ENCODE measurements around the gene PCDHGA4. TPM values are rescaled to one million over a fixed set of nuclear protein-coding genes. Genes with fewer than 3 reads are reported as not detected.
"Not testable (repeated sequence)": the region's sequence is repeated elsewhere in the genome, so short reads cannot be mapped to it uniquely, and the experiment has no call there.

Gene PCDHGA4
- total RNA-seq (0.17 and 0.28 TPM in 2 replicates), polyA plus RNA-seq (0.24 TPM in 1 of 2 replicates, not detected in the other)

GRCh38 chr5:141354900-141355469 lies at the start of gene PCDHGA4:
PCDHGA4 (plus strand) TSS chr5:141355021; CDS start chr5:141355108, 87 bp downstream.
- Histone ChIP-seq H3K27me3 (no peaks in the 10 kb centered on the region), H2AFZ (no peak within 1 kb of the TSS), H3K79me2 (no peaks in the 10 kb centered on the region), H3K4me1 (ENCODE audit: insufficient read depth) (no peaks in the 10 kb centered on the region), H3K27ac (no peak within 1 kb of the TSS), H3K4me3 (no peak within 1 kb of the TSS), H3K36me3 (replicated peaks; ENCODE audit: insufficient read depth, low read depth) (no peaks in the 10 kb centered on the region), H3K9me2 (replicated peaks; ENCODE audit: insufficient read depth) (no peaks in the 10 kb centered on the region), H4K20me1 (ENCODE audit: insufficient read depth, poor library complexity, severe bottlenecking) (no peaks in the 10 kb centered on the region), H3K4me2 (no peak within 1 kb of the TSS), H3K9me3 (ENCODE audit: low read depth) (no peaks in the 10 kb centered on the region)
- TF ChIP-seq CTCF (IDR thresholded peaks at IDR 0.05; ENCODE audit: poor library complexity) (no peak), EZH2phosphoT487 (IDR thresholded peaks at IDR 0.05; ENCODE audit: low read depth, severe bottlenecking, unreplicated experiment) (no peak), EZH2 (IDR thresholded peaks at IDR 0.05; ENCODE audit: borderline replicate concordance) (no peak)
- 94% methylated on average over 29 of the region's 29 CpGs for WGBS (ENCODE audit: low lambda C conversion rate, missing lambda C conversion rate)
- no peak for DNase-seq (ENCODE audit: low spot score)

- Histone ChIP-seq H3K4me2 (no peak overlapping the region), H3K4me3 (no peak overlapping the region), H3K27ac (no peak overlapping the region), H3K9me3 (ENCODE audit: low read depth) (peaks cover 51% of the 10 kb centered on the region), H2AFZ (no peak overlapping the region), H3K9me2 (replicated peaks; ENCODE audit: insufficient read depth) (no peaks in the 10 kb centered on the region), H3K4me1 (ENCODE audit: insufficient read depth) (no peaks in the 10 kb centered on the region), H4K20me1 (ENCODE audit: insufficient read depth, poor library complexity, severe bottlenecking) (no peaks in the 10 kb centered on the region), H3K79me2 (peaks cover 8% of the 10 kb centered on the region), H3K27me3 (no peaks in the 10 kb centered on the region), H3K36me3 (replicated peaks; ENCODE audit: insufficient read depth, low read depth) (peaks cover 2% of the 10 kb centered on the region)
- TF ChIP-seq EZH2 (IDR thresholded peaks at IDR 0.05; ENCODE audit: borderline replicate concordance), result no peak
- TF ChIP-seq EZH2phosphoT487 (IDR thresholded peaks at IDR 0.05; ENCODE audit: low read depth, severe bottlenecking, unreplicated experiment), result no peak
- TF ChIP-seq CTCF (IDR thresholded peaks at IDR 0.05; ENCODE audit: poor library complexity), result no peak
- 100% methylated on average over 1 of the region's 1 CpG for WGBS (ENCODE audit: low lambda C conversion rate, missing lambda C conversion rate)
- no peak for DNase-seq (ENCODE audit: low spot score)
These were observed 48.2 kb upstream of the PCDHGA4 start for GRCh38 chr5:141306630-141307029.

- H2AFZ ChIP-seq, result no peak overlapping the region
- H3K27me3 ChIP-seq, result no peaks in the 10 kb centered on the region
- no peak overlapping the region for H3K4me3 ChIP-seq
- peaks cover 79% of the 10 kb centered on the region for H3K9me3 ChIP-seq (ENCODE audit: low read depth)
- TF ChIP-seq EZH2 (IDR thresholded peaks at IDR 0.05; ENCODE audit: borderline replicate concordance) (no peak), EZH2phosphoT487 (IDR thresholded peaks at IDR 0.05; ENCODE audit: low read depth, severe bottlenecking, unreplicated experiment) (no peak), CTCF (IDR thresholded peaks at IDR 0.05; ENCODE audit: poor library complexity) (no peak)
- H3K4me2 ChIP-seq, result no peak overlapping the region
- no peaks in the 10 kb centered on the region for H3K4me1 ChIP-seq (ENCODE audit: insufficient read depth)
- H4K20me1 ChIP-seq (ENCODE audit: insufficient read depth, poor library complexity, severe bottlenecking), result no peaks in the 10 kb centered on the region
- H3K79me2 ChIP-seq, result peaks cover 54% of the 10 kb centered on the region
- peaks cover 14% of the 10 kb centered on the region for H3K36me3 ChIP-seq (replicated peaks; ENCODE audit: insufficient read depth, low read depth)
- no peak for DNase-seq (ENCODE audit: low spot score)
- no peaks in the 10 kb centered on the region for H3K9me2 ChIP-seq (replicated peaks; ENCODE audit: insufficient read depth)
- H3K27ac ChIP-seq, result no peak overlapping the region
These were observed 41.1 kb upstream of the PCDHGA4 start for GRCh38 chr5:141313711-141314110.

- H3K9me3 ChIP-seq (ENCODE audit: low read depth), result peaks cover 80% of the 10 kb centered on the region
- not testable (repeated sequence) for H3K27me3 ChIP-seq; H3K4me3 ChIP-seq; H2AFZ ChIP-seq; H3K9me2 ChIP-seq (replicated peaks; ENCODE audit: insufficient read depth); H3K4me1 ChIP-seq (ENCODE audit: insufficient read depth); H3K4me2 ChIP-seq; H3K27ac ChIP-seq; DNase-seq (ENCODE audit: low spot score); H4K20me1 ChIP-seq (ENCODE audit: insufficient read depth, poor library complexity, severe bottlenecking)
- peaks cover 59% of the 10 kb centered on the region for H3K79me2 ChIP-seq
- 96% methylated on average over 4 of the region's 4 CpGs for WGBS (ENCODE audit: low lambda C conversion rate, missing lambda C conversion rate)
- peaks cover 20% of the 10 kb centered on the region for H3K36me3 ChIP-seq (replicated peaks; ENCODE audit: insufficient read depth, low read depth)
These were observed 37.9 kb upstream of the PCDHGA4 start for GRCh38 chr5:141316963-141317362.

All from hepatocyte (in vitro differentiated cells).